Renal cortex interstitium (tissue), 11 donors: ENCODE measurements around the gene ACOT7. TPM values are rescaled to one million over a fixed set of nuclear protein-coding genes. Genes with fewer than 3 reads are reported as not detected.

Experiments
- DNase-seq, 11 donors: peaks; one replicate each; pipeline ENCODE4 v3.0.0-alpha.2; 2013; ENCODE audit warnings: low read depth in 9 of 11, low spot score in 4 of 11; ENCODE audit errors: extremely low read depth in 1 of 11
- polyA plus RNA-seq, 3 donors: library from polyadenylated mRNA; unstranded; fragments of 120-200 nt; gene quantifications; one replicate each; pipeline ENCODE4 v1.2.1, GENCODE V29; 2013; ENCODE audit not compliant: insufficient read length in 3 of 3

Gene ACOT7
- polyA plus RNA-seq, 3 donors: 24.7 to 36.6 (median 34.0) TPM

DNA sequence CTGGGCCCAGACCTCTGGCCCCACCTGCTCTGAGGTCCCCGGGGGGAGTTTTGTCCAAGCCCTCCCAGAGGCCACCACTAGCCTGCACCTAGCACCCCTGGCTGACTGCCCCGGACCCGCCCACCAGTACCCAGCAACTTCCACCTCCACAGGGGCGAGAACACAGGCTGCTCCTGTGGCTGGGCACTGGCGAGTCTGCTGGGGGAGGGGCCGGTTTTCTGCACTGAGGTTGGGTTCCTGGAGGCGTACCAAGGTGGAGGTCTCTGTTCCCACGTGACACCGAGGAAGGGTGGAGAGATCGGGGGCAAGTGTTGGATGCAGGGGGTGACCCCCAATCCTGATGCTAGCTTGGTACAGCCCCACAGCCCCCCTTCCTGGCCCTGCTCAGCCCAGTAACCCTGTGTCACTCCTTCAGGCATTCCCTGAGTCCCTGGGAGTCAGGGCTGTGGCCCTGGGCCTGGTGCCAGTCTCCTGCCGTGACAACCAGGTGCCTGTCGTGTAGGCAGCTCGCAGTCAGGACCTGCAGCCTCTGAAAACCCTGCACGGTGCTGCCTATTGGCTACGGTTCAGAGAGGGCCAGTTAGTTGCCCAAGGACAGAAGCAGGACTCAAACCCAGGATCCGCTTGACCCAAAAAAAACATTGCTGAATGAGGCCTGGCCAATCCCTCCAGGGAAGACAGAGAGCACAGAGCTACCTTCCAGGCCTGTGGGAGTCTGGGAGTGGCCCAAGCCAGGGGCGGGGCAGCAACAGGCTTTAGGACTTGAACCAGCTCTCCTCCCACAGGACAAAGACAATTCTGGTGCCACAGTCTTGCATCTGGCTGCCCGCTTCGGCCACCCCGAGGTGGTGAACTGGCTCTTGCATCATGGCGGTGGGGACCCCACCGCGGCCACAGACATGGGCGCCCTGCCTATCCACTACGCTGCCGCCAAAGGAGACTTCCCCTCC lies 34.1 kb upstream of the ACOT7 start:
- no peak for DNase-seq

GRCh38 chr1:6426972-6427350 lies 33.4 kb upstream of the ACOT7 start:
- no peak for DNase-seq

GRCh38 chr1:6426277-6426971 lies 32.9 kb upstream of the ACOT7 start:
- no peak for DNase-seq

- no peak for DNase-seq
These were observed 32.1 kb upstream of the ACOT7 start for GRCh38 chr1:6425658-6426057.

DNA sequence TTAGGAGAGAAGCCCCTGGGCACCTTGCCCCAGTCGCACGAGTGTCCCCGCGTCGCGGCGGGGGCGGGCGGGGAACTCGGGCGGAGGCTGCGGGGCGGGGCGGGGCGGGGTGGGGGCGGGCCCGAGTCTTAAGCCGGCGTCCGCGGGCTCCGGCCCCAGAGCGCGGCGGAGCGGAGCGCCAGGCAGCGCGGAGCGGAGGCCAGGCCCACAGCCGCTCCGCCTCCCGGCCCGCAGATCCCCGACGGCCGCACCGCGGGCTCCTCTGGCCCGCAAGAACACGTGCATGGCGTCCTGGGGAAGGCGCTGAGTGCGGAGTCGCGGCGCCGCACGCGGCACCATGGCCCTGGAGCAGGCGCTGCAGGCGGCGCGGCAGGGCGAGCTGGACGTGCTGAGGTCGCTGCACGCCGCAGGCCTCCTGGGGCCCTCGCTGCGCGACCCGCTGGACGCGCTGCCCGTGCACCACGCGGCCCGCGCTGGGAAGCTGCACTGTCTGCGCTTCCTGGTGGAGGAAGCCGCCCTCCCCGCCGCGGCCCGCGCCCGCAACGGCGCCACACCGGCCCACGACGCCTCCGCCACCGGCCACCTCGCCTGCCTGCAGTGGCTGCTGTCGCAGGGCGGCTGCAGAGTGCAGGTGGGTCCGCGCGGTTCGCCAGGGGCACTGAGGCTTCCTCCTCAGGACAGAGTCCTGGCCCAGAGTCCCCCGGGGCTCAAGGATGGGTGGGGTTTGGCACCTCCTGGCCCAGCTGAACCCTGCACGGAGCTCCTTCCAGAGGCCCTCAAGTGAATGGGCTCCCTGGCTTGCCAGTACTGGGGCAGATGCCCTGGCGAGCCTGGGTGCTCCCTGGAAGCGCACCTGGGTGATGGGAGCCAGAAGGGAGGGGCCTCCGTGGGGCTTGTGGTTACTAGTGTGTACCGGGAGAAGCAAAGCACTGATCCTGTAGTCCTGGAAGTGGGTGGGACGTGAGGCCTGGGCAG lies 31.3 kb upstream of the ACOT7 start, which contains the start of gene ESPN:
ESPN (plus strand) TSS at position 158 of the 975 bp plus-strand sequence; CDS start at position 338, 180 bp downstream.
- DNase-seq: no peak

GRCh38 chr1:6424000-6424565 lies 30.5 kb upstream of the ACOT7 start:
- no peak for DNase-seq

- no peak for DNase-seq
These were observed 29.9 kb upstream of the ACOT7 start for GRCh38 chr1:6423321-6423999.

GRCh38 chr1:6421266-6421665 lies 27.7 kb upstream of the ACOT7 start:
- no peak for DNase-seq

DNA sequence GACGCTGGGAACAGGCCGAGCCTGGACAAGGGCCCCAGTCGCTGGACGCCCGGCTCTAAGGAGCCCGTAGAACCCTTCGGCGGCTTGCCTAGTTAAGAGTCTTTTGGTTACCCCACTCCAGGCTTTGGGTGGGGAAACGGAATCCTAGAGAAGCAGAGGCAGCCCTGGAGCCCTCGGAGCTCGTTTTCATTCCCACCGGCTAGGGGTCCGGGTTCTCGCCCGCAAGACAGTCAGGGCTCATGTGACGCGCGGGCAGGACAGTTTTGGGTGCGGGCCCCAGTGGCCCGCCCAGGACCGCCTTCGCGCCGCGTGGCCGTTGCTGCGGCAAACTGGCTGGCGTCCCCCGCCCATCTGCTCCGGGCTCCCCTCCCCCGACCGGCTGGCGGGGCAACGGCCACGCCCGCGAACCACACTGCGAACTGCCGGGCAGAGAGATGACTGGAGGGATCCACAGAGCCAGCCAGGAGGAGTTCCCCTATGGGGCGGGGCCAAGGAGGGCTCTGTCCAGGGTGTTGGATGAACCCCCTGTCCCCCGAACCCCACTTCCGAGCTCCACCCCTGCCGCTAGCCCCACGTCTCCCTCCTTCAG lies 27.0 kb upstream of the ACOT7 start:
- no peak for DNase-seq

DNA sequence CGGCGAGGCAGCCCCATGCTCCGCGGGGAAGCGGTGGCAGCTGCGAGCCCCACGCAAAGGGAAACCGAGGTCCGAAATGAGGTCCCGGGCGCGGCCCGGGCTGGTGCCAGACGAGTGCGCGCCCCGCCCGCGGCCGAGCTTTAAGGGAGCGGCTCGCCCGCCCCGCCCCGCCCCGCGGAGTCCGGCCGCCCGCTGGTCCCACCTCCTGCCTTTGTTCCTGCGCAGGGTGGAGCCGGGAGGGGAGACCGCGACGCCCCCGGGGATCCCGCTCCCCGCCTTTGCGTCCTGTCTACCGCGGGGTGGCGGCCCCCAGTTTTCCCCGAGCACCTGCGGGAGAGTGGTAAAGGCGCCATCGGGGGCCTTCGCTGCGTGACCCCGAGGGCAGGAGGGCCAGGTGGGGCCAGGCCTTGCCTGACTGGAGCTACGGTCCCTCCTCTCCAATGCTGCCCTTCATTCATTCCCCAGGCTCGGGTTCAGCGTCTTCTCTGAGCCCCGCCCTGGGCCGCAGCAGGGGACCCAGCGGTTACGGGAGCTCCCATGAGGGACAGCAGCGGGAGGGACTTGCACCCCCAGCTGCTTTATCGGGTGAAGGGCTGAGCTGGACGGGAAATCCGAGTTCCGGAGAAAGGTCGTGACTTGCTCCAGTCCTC lies 26.4 kb upstream of the ACOT7 start, which contains the start of gene HES2:
HES2 (minus strand) TSS at position 116 of the 650 bp plus-strand sequence; CDS start at position 17, 99 bp downstream.
- no peak for DNase-seq

DNA sequence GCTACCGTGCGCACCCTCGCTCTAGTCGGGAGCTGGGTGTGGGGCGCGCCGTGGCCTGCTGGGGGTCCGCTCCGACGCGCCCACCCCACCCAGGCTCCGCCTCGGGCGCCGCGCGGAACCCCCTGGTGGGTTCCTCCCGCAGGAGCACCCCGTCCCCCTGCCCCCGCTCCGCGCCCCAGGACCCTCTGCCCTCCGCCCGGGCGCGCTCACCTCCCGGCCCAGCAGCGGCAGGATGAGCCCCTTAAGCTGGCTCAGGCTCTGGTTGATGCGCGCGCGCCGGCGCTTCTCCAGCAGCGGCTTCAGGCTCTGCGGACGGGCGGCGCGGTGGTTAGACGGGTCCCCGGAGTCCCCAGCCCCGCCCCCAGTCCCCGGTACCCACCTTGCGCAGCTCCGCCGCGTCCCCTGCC lies 25.8 kb upstream of the ACOT7 start:
- no peak for DNase-seq

DNA sequence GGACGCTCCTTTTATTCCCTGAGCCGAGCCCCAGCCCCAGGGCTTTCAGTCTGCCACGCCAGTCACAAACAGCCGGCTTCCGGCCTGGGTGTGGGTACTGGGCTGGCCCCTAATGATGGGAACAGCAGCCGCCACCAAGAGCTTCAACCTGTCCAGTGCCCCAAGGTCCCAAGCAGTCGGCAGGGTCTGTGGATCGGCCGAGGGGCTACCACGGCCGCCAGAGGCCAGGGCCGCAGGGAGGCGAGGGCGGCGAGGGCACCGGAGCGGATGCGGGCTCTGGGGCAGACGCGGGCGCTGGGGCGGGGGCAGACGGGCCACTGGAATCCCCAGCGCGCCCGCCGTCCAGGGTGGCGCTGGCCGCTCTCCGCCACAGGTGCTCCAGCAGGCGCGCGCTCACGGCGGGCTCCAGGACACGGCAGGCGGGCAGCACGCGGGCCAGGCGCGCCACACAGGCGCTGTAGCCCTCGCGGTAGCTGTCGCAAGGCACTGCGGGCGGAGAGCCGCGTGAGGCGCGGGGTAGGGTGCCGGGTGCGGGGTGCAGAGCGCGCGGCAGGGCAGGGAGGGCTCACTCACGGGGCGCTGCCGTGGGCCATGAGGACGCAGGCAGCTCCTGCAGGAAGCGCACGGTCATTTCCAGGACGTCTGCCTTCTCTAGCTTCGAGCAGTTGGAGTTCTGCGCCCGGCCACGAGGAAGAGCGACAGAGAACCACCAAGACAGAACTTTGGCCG lies 25.3 kb upstream of the ACOT7 start:
- no peak for DNase-seq

GRCh38 chr1:6417961-6418667 lies 24.5 kb upstream of the ACOT7 start:
- no peak for DNase-seq

DNA sequence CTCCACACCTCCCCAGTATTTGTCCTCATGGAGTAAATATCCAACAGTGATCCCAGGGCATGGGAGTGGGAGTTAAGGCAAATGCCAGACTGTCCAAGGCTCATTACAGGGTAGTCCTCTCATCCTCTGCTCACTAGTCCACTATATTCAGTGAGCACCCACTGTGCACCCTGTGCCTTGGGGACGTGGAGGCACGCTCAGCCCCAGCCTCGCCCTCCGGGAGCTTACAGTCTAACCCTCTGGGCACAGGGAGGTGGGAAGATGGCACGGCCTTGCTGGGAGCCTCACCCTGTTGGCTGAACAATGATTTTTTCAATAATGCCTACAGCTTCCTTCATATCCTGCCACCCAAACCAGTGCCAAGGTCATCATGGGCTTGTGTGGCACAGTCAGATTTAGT lies 23.3 kb upstream of the ACOT7 start:
- no peak for DNase-seq

GRCh38 chr1:6416295-6416656 lies 22.7 kb upstream of the ACOT7 start:
- DNase-seq: no peak
